HepG2 (cell line): ENCODE results near the gene EMC1. TPM values are rescaled to one million over a fixed set of nuclear protein-coding genes. Genes with fewer than 3 reads are reported as not detected.
A peak's percentile ranks its signal among the peaks of the same experiment; 100 is the strongest.

Source experiments
- CBX5 ChIP-seq: sonication (generic); formaldehyde crosslinking; IDR thresholded peaks from 2 replicates; pipeline ENCODE4 v1.4.0; 2020; ENCODE audit warnings: missing genetic modification reagents, borderline replicate concordance
- HHEX ChIP-seq: IDR thresholded peaks from 2 replicates; pipeline ENCODE4 v1.6.1; 2016; ENCODE audit warnings: control low read depth
- MTF1 ChIP-seq: sonication (generic); formaldehyde crosslinking; IDR thresholded peaks from 2 replicates; pipeline ENCODE4 v1.5.0; 2020; ENCODE audit warnings: missing genetic modification reagents
- MYNN ChIP-seq: sonication (generic); formaldehyde crosslinking; IDR thresholded peaks from 2 replicates; pipeline ENCODE4 v1.4.0; 2020; ENCODE audit warnings: mild to moderate bottlenecking, low read depth, missing genetic modification reagents
- NKX3-1 ChIP-seq: sonication (generic); formaldehyde crosslinking; IDR thresholded peaks from 2 replicates; pipeline ENCODE4 v1.5.0; 2020; ENCODE audit warnings: missing genetic modification reagents
- NR2F2 ChIP-seq: IDR thresholded peaks from 2 replicates; pipeline ENCODE4 v1.6.1; 2012; ENCODE audit warnings: low read depth, inconsistent platforms, borderline replicate concordance
- POLR2AphosphoS5 ChIP-seq: IDR thresholded peaks from 2 replicates; pipeline ENCODE4 v1.6.1; 2012; ENCODE audit warnings: low read depth, low read length
- RXRA ChIP-seq: sonication (generic); formaldehyde crosslinking; IDR thresholded peaks from 2 replicates; pipeline ENCODE4 v1.5.1; 2020; ENCODE audit warnings: missing genetic modification reagents
- SRSF1 ChIP-seq: fragments of 200-400 bp; formaldehyde crosslinking; optimal IDR thresholded peaks from 2 replicates; pipeline ENCODE3; 2017; ENCODE audit warnings: mild to moderate bottlenecking, low read depth, low read length, moderate library complexity
- ZBTB7A ChIP-seq: sonication (generic); formaldehyde crosslinking; IDR thresholded peaks from 2 replicates; pipeline ENCODE4 v1.8.0; 2022; ENCODE audit warnings: mild to moderate bottlenecking, missing genetic modification reagents
- ZFP90 ChIP-seq: sonication (generic); formaldehyde crosslinking; IDR thresholded peaks from 2 replicates; pipeline ENCODE4 v1.8.0; 2022; ENCODE audit warnings: missing genetic modification reagents, mild to moderate bottlenecking, inconsistent platforms, borderline replicate concordance
- ZIK1 ChIP-seq: sonication (generic); formaldehyde crosslinking; IDR thresholded peaks from 2 replicates; pipeline ENCODE4 v1.5.0; 2020; ENCODE audit warnings: mild to moderate bottlenecking, low read depth, missing genetic modification reagents, borderline replicate concordance
- ZNF207 ChIP-seq: fragments of 450-650 bp; IDR thresholded peaks from 2 replicates; pipeline ENCODE4 v1.6.1; 2016; ENCODE audit warnings: antibody characterized with exemption, borderline replicate concordance
- ZNF598 ChIP-seq: sonication (generic); formaldehyde crosslinking; IDR thresholded peaks from 2 replicates; pipeline ENCODE4 v1.5.1; 2020; ENCODE audit warnings: mild to moderate bottlenecking, missing genetic modification reagents, borderline replicate concordance
- polyA plus RNA-seq, 8 experiments: library from polyadenylated mRNA; depleted of rRNA in 3 of 8; stranded (reverse) in 7 of 8; unstranded in 1 of 8; fragments of >200 nt; fragmentation: Illumina TruSeq in 4 of 8; extraction: Trizol in 4 of 8; gene quantifications; 2 replicates each; pipeline versions ENCODE4 v1.2.1 to v1.2.3, GENCODE V29; 2011 to 2016; ENCODE audit warnings: low read depth in 4 of 8, missing spikeins in 1 of 8, mixed read lengths in 1 of 8; ENCODE audit not compliant: insufficient read depth in 1 of 8
- total RNA-seq, 5 experiments: library from RNA; depleted of rRNA; stranded (reverse); fragments of >200 nt; fragmentation: Illumina TruSeq; extraction: Trizol; gene quantifications; 2 replicates each; pipeline ENCODE4 v1.2.3, GENCODE V29; 2016; ENCODE audit warnings: low read depth in 1 of 5
- TF ChIP-seq, protein P1 (sequence below): sonication (generic); formaldehyde crosslinking; IDR thresholded peaks from 2 replicates; pipeline ENCODE4 v1.8.0; 2022; ENCODE audit warnings: mild to moderate bottlenecking, missing genetic modification reagents
- TF ChIP-seq, protein P2 (sequence below): sonication (generic); formaldehyde crosslinking; IDR thresholded peaks from 2 replicates; pipeline ENCODE4 v1.4.0; 2020; ENCODE audit warnings: missing genetic modification reagents, borderline replicate concordance
- TF ChIP-seq, protein P3 (sequence below): sonication (generic); formaldehyde crosslinking; IDR thresholded peaks from 2 replicates; pipeline ENCODE4 v1.5.0; 2020; ENCODE audit warnings: missing genetic modification reagents, mild to moderate bottlenecking, borderline replicate concordance
- TF ChIP-seq, protein P4 (sequence below): sonication (generic); formaldehyde crosslinking; IDR thresholded peaks from 2 replicates; pipeline ENCODE4 v1.4.0; 2020; ENCODE audit warnings: missing genetic modification reagents, mild to moderate bottlenecking, borderline replicate concordance
- TF ChIP-seq, protein P5 (sequence below): sonication (generic); formaldehyde crosslinking; IDR thresholded peaks from 2 replicates; pipeline ENCODE4 v1.4.0; 2020; ENCODE audit warnings: missing genetic modification reagents

EMC1 gene
- total and polyA plus RNA-seq, 2 of the 13 experiments (the other 11 are each of a cell fraction or from before 2014, with no cell fraction given): 38.0 to 61.3 TPM

DNA sequence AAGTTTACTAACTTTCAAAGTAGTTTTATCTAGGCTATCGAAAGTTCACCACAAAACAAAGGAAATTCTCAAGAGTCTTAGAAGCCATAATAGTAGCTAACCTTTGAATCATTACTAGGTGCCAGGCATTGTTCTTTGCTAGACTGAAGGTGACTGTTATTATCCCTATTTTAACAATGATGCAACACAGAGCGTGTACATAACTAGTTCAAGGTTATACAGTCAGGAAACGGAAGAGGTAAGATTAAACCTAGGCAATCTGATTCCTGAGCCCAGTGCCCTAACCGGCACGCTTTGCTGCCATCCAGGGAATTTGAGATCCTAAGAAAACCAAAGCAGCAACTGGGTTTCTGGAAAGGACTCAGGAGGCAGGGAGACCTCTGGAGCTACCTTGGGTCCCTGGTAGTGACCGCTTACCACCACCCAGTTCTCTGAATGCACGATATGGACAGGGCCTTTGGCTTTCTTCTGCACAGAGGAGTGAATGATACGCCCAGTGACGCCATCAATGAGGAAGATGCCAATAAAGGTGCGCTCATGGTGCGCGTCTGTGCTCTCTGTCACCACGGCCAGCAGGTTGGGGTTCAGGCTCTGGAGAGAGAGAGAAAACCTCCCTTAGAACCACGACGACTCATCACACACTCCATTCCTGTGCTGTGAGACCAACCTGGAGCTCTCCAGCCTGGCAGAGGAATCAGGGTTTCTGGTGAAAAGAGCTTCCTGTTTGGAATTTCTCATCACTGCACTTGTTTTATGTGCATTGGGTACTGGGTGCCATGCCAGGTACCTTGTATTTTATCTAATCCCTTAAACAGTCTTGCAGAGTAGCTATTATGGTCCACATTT is 28.1 kb downstream of the EMC1 start (continued):
- TF ChIP-seq, protein P1, sequence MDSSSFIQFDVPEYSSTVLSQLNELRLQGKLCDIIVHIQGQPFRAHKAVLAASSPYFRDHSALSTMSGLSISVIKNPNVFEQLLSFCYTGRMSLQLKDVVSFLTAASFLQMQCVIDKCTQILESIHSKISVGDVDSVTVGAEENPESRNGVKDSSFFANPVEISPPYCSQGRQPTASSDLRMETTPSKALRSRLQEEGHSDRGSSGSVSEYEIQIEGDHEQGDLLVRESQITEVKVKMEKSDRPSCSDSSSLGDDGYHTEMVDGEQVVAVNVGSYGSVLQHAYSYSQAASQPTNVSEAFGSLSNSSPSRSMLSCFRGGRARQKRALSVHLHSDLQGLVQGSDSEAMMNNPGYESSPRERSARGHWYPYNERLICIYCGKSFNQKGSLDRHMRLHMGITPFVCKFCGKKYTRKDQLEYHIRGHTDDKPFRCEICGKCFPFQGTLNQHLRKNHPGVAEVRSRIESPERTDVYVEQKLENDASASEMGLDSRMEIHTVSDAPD (CRISPR knock-in tag): no peak
- TF ChIP-seq, protein P2, sequence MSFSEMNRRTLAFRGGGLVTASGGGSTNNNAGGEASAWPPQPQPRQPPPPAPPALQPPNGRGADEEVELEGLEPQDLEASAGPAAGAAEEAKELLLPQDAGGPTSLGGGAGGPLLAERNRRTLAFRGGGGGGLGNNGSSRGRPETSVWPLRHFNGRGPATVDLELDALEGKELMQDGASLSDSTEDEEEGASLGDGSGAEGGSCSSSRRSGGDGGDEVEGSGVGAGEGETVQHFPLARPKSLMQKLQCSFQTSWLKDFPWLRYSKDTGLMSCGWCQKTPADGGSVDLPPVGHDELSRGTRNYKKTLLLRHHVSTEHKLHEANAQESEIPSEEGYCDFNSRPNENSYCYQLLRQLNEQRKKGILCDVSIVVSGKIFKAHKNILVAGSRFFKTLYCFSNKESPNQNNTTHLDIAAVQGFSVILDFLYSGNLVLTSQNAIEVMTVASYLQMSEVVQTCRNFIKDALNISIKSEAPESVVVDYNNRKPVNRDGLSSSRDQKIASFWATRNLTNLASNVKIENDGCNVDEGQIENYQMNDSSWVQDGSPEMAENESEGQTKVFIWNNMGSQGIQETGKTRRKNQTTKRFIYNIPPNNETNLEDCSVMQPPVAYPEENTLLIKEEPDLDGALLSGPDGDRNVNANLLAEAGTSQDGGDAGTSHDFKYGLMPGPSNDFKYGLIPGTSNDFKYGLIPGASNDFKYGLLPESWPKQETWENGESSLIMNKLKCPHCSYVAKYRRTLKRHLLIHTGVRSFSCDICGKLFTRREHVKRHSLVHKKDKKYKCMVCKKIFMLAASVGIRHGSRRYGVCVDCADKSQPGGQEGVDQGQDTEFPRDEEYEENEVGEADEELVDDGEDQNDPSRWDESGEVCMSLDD (CRISPR knock-in tag): no peak
- TF ChIP-seq MYNN: no peak
- TF ChIP-seq RXRA: peak; percentile 30; the same call in 1 of the 2 replicates
- no peak for TF ChIP-seq SRSF1
- TF ChIP-seq ZFP90 (CRISPR knock-in tag): no peak
- TF ChIP-seq, protein P3, sequence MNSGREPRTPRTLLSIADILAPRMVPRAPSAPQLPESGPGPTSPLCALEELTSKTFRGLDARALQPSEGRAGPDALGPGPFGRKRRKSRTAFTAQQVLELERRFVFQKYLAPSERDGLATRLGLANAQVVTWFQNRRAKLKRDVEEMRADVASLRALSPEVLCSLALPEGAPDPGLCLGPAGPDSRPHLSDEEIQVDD (CRISPR knock-in tag): no peak
- TF ChIP-seq ZNF598: no peak
- TF ChIP-seq ZNF207: no peak
- TF ChIP-seq ZIK1 (CRISPR knock-in tag): no peak
- TF ChIP-seq NKX3-1: no peak
- no peak for TF ChIP-seq POLR2AphosphoS5
- TF ChIP-seq NR2F2: no peak
- no peak for TF ChIP-seq ZBTB7A (CRISPR knock-in tag)
- TF ChIP-seq, protein P4, sequence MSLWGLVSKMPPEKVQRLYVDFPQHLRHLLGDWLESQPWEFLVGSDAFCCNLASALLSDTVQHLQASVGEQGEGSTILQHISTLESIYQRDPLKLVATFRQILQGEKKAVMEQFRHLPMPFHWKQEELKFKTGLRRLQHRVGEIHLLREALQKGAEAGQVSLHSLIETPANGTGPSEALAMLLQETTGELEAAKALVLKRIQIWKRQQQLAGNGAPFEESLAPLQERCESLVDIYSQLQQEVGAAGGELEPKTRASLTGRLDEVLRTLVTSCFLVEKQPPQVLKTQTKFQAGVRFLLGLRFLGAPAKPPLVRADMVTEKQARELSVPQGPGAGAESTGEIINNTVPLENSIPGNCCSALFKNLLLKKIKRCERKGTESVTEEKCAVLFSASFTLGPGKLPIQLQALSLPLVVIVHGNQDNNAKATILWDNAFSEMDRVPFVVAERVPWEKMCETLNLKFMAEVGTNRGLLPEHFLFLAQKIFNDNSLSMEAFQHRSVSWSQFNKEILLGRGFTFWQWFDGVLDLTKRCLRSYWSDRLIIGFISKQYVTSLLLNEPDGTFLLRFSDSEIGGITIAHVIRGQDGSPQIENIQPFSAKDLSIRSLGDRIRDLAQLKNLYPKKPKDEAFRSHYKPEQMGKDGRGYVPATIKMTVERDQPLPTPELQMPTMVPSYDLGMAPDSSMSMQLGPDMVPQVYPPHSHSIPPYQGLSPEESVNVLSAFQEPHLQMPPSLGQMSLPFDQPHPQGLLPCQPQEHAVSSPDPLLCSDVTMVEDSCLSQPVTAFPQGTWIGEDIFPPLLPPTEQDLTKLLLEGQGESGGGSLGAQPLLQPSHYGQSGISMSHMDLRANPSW (CRISPR knock-in tag): no peak
- peak; percentile 35; the same call in 1 of the 2 replicates for TF ChIP-seq HHEX (CRISPR knock-in tag)
- no peak for TF ChIP-seq CBX5 (CRISPR knock-in tag)
- TF ChIP-seq, protein P5, sequence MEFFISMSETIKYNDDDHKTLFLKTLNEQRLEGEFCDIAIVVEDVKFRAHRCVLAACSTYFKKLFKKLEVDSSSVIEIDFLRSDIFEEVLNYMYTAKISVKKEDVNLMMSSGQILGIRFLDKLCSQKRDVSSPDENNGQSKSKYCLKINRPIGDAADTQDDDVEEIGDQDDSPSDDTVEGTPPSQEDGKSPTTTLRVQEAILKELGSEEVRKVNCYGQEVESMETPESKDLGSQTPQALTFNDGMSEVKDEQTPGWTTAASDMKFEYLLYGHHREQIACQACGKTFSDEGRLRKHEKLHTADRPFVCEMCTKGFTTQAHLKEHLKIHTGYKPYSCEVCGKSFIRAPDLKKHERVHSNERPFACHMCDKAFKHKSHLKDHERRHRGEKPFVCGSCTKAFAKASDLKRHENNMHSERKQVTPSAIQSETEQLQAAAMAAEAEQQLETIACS (CRISPR knock-in tag): no peak
- TF ChIP-seq MTF1 (CRISPR knock-in tag): no peak
